ENCODE results near the gene CDK5RAP1.

CDK5RAP1 gene

DNA sequence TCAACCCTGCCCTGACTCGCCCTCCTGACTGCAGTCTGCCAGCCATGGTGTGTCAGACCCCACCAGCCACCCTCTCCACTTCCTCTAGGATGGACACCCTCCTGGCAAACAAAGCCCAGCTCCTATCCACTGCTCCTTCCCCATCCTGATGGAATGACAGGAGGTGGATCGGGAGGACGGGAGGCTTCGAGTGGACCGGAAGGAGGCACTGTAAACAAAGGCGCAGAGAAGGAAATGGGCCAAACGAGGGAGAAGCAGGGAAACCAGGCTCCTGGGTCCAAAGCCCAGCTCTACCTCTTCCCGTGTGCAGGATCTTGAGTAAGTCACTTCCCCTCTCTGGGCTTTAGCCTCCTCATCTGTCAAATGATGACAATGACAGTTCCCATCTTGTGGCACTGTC lies 78.1 kb downstream of the CDK5RAP1 start:
- Histone ChIP-seq H3K9ac (ENCODE audit: low read depth, low read length, poor library complexity, severe bottlenecking) (no peak overlapping the region), H3K4me1 (ENCODE audit: insufficient read depth, low read length, poor library complexity, severe bottlenecking) (no peaks in the 10 kb centered on the region), H3K27me3 (ENCODE audit: insufficient read depth, low read length, poor library complexity, severe bottlenecking) (no peaks in the 10 kb centered on the region), H3K9me3 (ENCODE audit: insufficient read depth, low read depth, low read length) (no peaks in the 10 kb centered on the region), H3K9me2 (replicated peaks; ENCODE audit: low read depth, low read length) (no peaks in the 10 kb centered on the region), H2AFZ (ENCODE audit: low read length) (no peak overlapping the region), H3K4me3 (ENCODE audit: low read length, poor library complexity, severe bottlenecking) (no peak overlapping the region), H3K79me2 (ENCODE audit: insufficient read depth, low read length) (no peaks in the 10 kb centered on the region), H3F3A (ENCODE audit: low read depth) (no peaks in the 10 kb centered on the region), H4K20me1 (ENCODE audit: insufficient read depth, low read length, poor library complexity, severe bottlenecking) (no peaks in the 10 kb centered on the region), H3K4me2 (ENCODE audit: low read depth, low read length, poor library complexity, severe bottlenecking) (no peak overlapping the region), H3K36me3 (ENCODE audit: insufficient read depth, low read length) (no peaks in the 10 kb centered on the region)
- TF ChIP-seq, protein P1, sequence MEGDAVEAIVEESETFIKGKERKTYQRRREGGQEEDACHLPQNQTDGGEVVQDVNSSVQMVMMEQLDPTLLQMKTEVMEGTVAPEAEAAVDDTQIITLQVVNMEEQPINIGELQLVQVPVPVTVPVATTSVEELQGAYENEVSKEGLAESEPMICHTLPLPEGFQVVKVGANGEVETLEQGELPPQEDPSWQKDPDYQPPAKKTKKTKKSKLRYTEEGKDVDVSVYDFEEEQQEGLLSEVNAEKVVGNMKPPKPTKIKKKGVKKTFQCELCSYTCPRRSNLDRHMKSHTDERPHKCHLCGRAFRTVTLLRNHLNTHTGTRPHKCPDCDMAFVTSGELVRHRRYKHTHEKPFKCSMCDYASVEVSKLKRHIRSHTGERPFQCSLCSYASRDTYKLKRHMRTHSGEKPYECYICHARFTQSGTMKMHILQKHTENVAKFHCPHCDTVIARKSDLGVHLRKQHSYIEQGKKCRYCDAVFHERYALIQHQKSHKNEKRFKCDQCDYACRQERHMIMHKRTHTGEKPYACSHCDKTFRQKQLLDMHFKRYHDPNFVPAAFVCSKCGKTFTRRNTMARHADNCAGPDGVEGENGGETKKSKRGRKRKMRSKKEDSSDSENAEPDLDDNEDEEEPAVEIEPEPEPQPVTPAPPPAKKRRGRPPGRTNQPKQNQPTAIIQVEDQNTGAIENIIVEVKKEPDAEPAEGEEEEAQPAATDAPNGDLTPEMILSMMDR (conservative IDR thresholded peaks at IDR 0.05; ENCODE audit: low read length): no peak
- no peak for TF ChIP-seq EZH2phosphoT487 (IDR thresholded peaks at IDR 0.05; ENCODE audit: borderline replicate concordance)

DNA sequence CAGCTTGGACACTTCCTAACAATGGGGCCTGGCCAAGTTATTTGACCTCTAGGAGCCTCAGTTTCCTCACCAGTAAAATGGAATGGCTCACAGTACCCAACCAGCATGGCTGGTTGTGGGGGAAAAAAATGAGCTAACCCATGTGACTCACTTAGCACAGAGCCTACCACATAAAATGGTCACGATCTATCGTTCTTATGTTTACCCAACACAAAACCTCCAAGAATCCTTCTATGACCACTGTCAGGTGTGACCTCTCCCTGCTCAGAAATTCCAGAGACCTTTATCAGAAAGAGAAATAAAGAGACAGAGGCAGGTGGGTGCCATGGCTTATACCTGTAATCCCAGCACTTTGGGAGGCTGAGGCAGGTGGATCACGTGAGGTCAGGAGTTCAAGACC lies 78.9 kb downstream of the CDK5RAP1 start:
- Histone ChIP-seq H3K9me3 (ENCODE audit: insufficient read depth, low read depth, low read length) (no peaks in the 10 kb centered on the region), H3K79me2 (ENCODE audit: insufficient read depth, low read length) (no peaks in the 10 kb centered on the region), H3K27me3 (ENCODE audit: insufficient read depth, low read length, poor library complexity, severe bottlenecking) (no peaks in the 10 kb centered on the region), H3K4me2 (ENCODE audit: low read depth, low read length, poor library complexity, severe bottlenecking) (no peak overlapping the region), H3K4me3 (ENCODE audit: low read length, poor library complexity, severe bottlenecking) (no peak overlapping the region), H3K36me3 (ENCODE audit: insufficient read depth, low read length) (no peaks in the 10 kb centered on the region), H4K20me1 (ENCODE audit: insufficient read depth, low read length, poor library complexity, severe bottlenecking) (no peaks in the 10 kb centered on the region), H3K9ac (ENCODE audit: low read depth, low read length, poor library complexity, severe bottlenecking) (no peak overlapping the region), H2AFZ (ENCODE audit: low read length) (no peak overlapping the region), H3F3A (ENCODE audit: low read depth) (no peaks in the 10 kb centered on the region), H3K9me2 (replicated peaks; ENCODE audit: low read depth, low read length) (no peaks in the 10 kb centered on the region), H3K4me1 (ENCODE audit: insufficient read depth, low read length, poor library complexity, severe bottlenecking) (no peaks in the 10 kb centered on the region)
- TF ChIP-seq, protein P1 (conservative IDR thresholded peaks at IDR 0.05; ENCODE audit: low read length): no peak
- TF ChIP-seq EZH2phosphoT487 (IDR thresholded peaks at IDR 0.05; ENCODE audit: borderline replicate concordance): no peak

DNA sequence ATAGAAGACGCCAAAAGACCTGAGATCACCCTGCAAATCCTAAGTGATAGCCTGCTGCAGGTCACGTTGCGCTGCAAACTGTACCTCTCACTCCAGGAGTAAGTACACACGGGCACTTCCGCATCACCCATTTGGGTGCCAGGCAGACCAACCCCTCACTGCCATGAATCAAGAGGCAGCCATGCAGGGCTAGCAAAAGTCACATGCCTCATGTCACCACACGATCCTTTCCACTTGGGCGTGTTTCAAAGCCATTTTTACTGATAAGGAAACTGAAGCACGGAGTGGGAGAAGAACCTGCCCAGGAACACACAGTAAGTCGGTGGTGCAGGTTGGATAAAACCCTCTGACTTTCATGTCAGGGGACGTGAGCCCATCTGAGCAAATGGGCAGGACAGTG lies 81.3 kb downstream of the CDK5RAP1 start:
- no peak for TF ChIP-seq EZH2phosphoT487 (IDR thresholded peaks at IDR 0.05; ENCODE audit: borderline replicate concordance)
- TF ChIP-seq, protein P1 (conservative IDR thresholded peaks at IDR 0.05; ENCODE audit: low read length): no peak
- Histone ChIP-seq H2AFZ (ENCODE audit: low read length) (no peak overlapping the region), H3K9ac (ENCODE audit: low read depth, low read length, poor library complexity, severe bottlenecking) (no peak overlapping the region)

More for the DNA sequence above, 81.3 kb downstream of the CDK5RAP1 start:
- Histone ChIP-seq H3K4me3 (ENCODE audit: low read length, poor library complexity, severe bottlenecking) (no peak overlapping the region), H3K9me2 (replicated peaks; ENCODE audit: low read depth, low read length) (no peaks in the 10 kb centered on the region), H3K4me1 (ENCODE audit: insufficient read depth, low read length, poor library complexity, severe bottlenecking) (no peaks in the 10 kb centered on the region), H3K36me3 (ENCODE audit: insufficient read depth, low read length) (no peaks in the 10 kb centered on the region), H3K9me3 (ENCODE audit: insufficient read depth, low read depth, low read length) (no peaks in the 10 kb centered on the region), H3K27me3 (ENCODE audit: insufficient read depth, low read length, poor library complexity, severe bottlenecking) (no peaks in the 10 kb centered on the region), H4K20me1 (ENCODE audit: insufficient read depth, low read length, poor library complexity, severe bottlenecking) (no peaks in the 10 kb centered on the region), H3K79me2 (ENCODE audit: insufficient read depth, low read length) (no peaks in the 10 kb centered on the region), H3F3A (ENCODE audit: low read depth) (no peaks in the 10 kb centered on the region), H3K4me2 (ENCODE audit: low read depth, low read length, poor library complexity, severe bottlenecking) (no peak overlapping the region)

Measured in Loucy (cell line).